ENCODE measurements around the gene TDRD1. TPM values are rescaled to one million over a fixed set of nuclear protein-coding genes. Genes with fewer than 3 reads are reported as not detected.

Gene TDRD1
- total and polyA plus RNA-seq, 4 donors: 0.01 to 0.17 (median 0.07) TPM

DNA sequence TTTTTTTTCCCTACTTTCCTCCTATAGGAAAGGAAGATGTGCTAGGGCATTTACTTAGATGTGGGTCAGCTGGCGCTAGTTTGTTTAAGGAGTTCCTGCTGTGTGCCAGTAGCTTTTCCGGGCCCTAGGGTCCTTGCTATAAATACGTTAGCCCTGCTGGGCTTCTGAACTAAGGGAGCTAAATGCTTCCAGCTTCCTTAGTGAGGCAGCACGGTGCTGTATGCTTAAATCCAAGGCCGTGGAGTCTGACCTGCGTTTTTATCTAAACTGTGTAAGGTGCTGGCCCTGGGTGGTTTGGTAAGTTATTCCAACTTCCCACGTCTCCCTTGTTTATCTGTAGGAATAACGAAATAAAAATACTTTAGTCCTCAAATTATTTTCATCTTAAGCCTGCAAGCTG is 594 bp downstream of the TDRD1 start:
- TF ChIP-seq HNF4G (IDR thresholded peaks at IDR 0.05): no peak
- TF ChIP-seq, protein P1, sequence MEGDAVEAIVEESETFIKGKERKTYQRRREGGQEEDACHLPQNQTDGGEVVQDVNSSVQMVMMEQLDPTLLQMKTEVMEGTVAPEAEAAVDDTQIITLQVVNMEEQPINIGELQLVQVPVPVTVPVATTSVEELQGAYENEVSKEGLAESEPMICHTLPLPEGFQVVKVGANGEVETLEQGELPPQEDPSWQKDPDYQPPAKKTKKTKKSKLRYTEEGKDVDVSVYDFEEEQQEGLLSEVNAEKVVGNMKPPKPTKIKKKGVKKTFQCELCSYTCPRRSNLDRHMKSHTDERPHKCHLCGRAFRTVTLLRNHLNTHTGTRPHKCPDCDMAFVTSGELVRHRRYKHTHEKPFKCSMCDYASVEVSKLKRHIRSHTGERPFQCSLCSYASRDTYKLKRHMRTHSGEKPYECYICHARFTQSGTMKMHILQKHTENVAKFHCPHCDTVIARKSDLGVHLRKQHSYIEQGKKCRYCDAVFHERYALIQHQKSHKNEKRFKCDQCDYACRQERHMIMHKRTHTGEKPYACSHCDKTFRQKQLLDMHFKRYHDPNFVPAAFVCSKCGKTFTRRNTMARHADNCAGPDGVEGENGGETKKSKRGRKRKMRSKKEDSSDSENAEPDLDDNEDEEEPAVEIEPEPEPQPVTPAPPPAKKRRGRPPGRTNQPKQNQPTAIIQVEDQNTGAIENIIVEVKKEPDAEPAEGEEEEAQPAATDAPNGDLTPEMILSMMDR (IDR thresholded peaks at IDR 0.05; ENCODE audit: low read depth, low read length, missing input control): no peak
- TF ChIP-seq, protein P2, sequence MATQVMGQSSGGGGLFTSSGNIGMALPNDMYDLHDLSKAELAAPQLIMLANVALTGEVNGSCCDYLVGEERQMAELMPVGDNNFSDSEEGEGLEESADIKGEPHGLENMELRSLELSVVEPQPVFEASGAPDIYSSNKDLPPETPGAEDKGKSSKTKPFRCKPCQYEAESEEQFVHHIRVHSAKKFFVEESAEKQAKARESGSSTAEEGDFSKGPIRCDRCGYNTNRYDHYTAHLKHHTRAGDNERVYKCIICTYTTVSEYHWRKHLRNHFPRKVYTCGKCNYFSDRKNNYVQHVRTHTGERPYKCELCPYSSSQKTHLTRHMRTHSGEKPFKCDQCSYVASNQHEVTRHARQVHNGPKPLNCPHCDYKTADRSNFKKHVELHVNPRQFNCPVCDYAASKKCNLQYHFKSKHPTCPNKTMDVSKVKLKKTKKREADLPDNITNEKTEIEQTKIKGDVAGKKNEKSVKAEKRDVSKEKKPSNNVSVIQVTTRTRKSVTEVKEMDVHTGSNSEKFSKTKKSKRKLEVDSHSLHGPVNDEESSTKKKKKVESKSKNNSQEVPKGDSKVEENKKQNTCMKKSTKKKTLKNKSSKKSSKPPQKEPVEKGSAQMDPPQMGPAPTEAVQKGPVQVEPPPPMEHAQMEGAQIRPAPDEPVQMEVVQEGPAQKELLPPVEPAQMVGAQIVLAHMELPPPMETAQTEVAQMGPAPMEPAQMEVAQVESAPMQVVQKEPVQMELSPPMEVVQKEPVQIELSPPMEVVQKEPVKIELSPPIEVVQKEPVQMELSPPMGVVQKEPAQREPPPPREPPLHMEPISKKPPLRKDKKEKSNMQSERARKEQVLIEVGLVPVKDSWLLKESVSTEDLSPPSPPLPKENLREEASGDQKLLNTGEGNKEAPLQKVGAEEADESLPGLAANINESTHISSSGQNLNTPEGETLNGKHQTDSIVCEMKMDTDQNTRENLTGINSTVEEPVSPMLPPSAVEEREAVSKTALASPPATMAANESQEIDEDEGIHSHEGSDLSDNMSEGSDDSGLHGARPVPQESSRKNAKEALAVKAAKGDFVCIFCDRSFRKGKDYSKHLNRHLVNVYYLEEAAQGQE (IDR thresholded peaks at IDR 0.05): no peak
- no peak for TF ChIP-seq RXRA (IDR thresholded peaks at IDR 0.05)
- no peak for TF ChIP-seq RAD21 (IDR thresholded peaks at IDR 0.05)
- no peak for TF ChIP-seq EGR1 (IDR thresholded peaks at IDR 0.05; ENCODE audit: low read depth in 2 of 2)
- no peak for TF ChIP-seq FOXA1 (IDR thresholded peaks at IDR 0.05)
- TF ChIP-seq JUND (IDR thresholded peaks at IDR 0.05): no peak
- no peak for TF ChIP-seq SP1 (IDR thresholded peaks at IDR 0.05)
- TF ChIP-seq, protein P3, sequence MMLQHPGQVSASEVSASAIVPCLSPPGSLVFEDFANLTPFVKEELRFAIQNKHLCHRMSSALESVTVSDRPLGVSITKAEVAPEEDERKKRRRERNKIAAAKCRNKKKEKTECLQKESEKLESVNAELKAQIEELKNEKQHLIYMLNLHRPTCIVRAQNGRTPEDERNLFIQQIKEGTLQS (IDR thresholded peaks at IDR 0.05): no peak
- TF ChIP-seq GABPA (IDR thresholded peaks at IDR 0.05 in 1 of 2, conservative IDR thresholded peaks at IDR 0.05 in 1 of 2): no peak
- no peak for TF ChIP-seq YY1 (IDR thresholded peaks at IDR 0.05)
- TF ChIP-seq, protein P4, sequence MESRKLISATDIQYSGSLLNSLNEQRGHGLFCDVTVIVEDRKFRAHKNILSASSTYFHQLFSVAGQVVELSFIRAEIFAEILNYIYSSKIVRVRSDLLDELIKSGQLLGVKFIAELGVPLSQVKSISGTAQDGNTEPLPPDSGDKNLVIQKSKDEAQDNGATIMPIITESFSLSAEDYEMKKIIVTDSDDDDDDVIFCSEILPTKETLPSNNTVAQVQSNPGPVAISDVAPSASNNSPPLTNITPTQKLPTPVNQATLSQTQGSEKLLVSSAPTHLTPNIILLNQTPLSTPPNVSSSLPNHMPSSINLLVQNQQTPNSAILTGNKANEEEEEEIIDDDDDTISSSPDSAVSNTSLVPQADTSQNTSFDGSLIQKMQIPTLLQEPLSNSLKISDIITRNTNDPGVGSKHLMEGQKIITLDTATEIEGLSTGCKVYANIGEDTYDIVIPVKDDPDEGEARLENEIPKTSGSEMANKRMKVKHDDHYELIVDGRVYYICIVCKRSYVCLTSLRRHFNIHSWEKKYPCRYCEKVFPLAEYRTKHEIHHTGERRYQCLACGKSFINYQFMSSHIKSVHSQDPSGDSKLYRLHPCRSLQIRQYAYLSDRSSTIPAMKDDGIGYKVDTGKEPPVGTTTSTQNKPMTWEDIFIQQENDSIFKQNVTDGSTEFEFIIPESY (IDR thresholded peaks at IDR 0.05): no peak
- no peak for TF ChIP-seq FOXA2 (IDR thresholded peaks at IDR 0.05)
- TF ChIP-seq, protein P5, sequence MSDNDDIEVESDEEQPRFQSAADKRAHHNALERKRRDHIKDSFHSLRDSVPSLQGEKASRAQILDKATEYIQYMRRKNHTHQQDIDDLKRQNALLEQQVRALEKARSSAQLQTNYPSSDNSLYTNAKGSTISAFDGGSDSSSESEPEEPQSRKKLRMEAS (IDR thresholded peaks at IDR 0.05): no peak
- TF ChIP-seq NR2F2 (IDR thresholded peaks at IDR 0.05): no peak
- no peak for TF ChIP-seq HNF4A (conservative IDR thresholded peaks at IDR 0.05)
- TF ChIP-seq TAF1 (conservative IDR thresholded peaks at IDR 0.05): no peak

More for the DNA sequence above, 594 bp downstream of the TDRD1 start:
- Histone ChIP-seq H3K36me3 (ENCODE audit: control insufficient read depth in 4 of 4, insufficient read depth in 3 of 4, low read depth in 1 of 4, low read length in 3 of 4) (no peaks in the 10 kb centered on the region), H3K27ac (ENCODE audit: low read depth in 1 of 2, low read length in 2 of 2) (no peak overlapping the region), H3K4me3 (ENCODE audit: low read depth in 1 of 3, low read length in 3 of 3) (no peak overlapping the region), H3K4me1 (ENCODE audit: control insufficient read depth in 4 of 4, insufficient read depth in 4 of 4, low read length in 3 of 4) (peaks cover 0 to 2% (median 0%) of the 10 kb centered on the region in 4 donors), H3K27me3 (ENCODE audit: control insufficient read depth in 4 of 4, insufficient read depth in 4 of 4, low read length in 3 of 4) (no peaks in the 10 kb centered on the region), H3K9me3 (ENCODE audit: control insufficient read depth in 4 of 4, low read length in 3 of 4) (no peaks in the 10 kb centered on the region), H3K9ac (ENCODE audit: low read depth in 1 of 2, low read length in 2 of 2) (no peak overlapping the region)
- DNase-seq (ENCODE audit: low spot score): no peak
- WGBS: 81% methylated on average over 8 of the region's 8 CpGs
